NCI-H128 (cell line): Measurements from ENCODE around the gene FNBP1.
A peak's percentile ranks its signal among the peaks of the same experiment; 100 is the strongest.
"Not testable (repeated sequence)": the region's sequence is repeated elsewhere in the genome, so short reads cannot be mapped to it uniquely, and the experiment has no call there.

Experiments used
- DNase-seq: peaks from one replicate; lab custom pipeline; 2025; ENCODE audit not compliant: unreplicated experiment; lab: John Stamatoyannopoulos, UW

The FNBP1 gene

GRCh38 chr9:129895376-129896268, 147.4 kb downstream of the FNBP1 start:
- DNase-seq, result no peak

- no peak for DNase-seq
Measured at GRCh38 chr9:129894120-129894823, 148.7 kb downstream of the FNBP1 start.

- DNase-seq, result no peak
Measured at GRCh38 chr9:129891569-129891968, 151.4 kb downstream of the FNBP1 start.

DNA sequence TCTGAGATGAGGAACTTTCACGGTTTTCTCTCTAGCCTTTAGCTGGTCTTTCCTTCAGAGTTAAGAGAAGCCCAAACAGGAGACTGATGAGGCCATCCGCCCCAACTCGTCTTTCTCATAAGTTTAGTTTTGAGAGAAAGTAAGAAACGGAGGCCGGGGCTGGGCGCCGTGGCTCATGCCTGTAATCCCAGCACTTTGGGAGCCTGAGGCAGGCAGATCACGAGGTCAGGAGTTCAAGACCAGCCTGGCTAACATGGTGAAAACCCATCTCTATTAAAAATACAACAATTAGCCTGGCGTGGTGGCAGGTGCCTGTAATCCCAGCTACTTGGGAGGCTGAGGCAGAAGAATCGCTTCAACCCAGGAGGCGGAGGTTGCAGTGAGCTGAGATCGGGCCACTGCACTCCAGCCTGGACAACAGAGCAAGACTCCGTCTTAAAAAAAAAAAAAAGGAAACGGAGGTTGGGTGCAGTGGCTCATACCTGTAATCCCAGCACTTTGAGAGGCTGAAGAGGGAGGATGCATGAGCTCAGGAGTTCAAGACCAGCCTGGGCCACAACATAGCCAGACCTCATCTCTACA, 152.2 kb downstream of the FNBP1 start:
- not testable (repeated sequence) for DNase-seq

- no peak for DNase-seq
Measured at GRCh38 chr9:129889941-129890717, 152.9 kb downstream of the FNBP1 start.

DNA sequence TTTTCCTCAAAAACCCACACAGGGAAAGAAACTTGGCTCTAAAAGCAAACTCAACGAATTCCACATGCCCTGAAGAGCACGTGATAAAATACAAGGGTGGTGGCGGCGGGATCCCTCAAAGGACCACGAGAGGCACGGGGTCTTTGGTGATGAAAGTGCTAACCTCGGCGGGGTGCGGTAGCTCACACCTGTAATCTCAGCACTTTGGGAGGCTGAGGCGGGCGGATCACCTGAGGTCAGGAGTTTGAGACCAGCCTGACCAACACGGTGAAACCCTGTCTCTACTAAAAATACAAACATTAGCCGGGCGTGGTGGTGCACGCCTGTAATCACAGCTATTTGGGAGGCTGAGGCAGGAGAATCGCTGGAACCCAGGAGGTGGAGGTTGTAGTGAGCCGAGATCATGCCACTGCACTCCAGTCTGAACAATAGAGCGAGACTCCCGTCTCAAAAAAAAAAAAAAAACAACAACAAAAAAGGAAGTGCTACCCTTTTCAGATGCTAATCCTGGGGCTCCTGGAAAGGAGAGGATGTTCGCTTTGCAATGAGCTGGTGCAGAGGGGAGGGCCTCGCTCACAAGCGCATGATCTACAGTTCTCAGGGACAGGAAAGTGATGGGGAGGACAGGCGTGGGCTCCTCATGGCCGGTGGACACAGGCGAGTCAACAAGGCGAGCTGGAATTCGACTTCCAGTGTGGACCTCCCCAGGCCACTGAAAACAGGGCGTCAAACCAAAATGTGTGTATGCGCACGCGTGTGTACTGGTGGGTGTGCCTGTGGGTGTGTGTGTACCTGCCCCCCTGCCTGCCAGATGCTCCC, 153.7 kb downstream of the FNBP1 start:
- DNase-seq, result no peak

GRCh38 chr9:129888293-129889121, 154.5 kb downstream of the FNBP1 start:
- DNase-seq, result no peak

DNA sequence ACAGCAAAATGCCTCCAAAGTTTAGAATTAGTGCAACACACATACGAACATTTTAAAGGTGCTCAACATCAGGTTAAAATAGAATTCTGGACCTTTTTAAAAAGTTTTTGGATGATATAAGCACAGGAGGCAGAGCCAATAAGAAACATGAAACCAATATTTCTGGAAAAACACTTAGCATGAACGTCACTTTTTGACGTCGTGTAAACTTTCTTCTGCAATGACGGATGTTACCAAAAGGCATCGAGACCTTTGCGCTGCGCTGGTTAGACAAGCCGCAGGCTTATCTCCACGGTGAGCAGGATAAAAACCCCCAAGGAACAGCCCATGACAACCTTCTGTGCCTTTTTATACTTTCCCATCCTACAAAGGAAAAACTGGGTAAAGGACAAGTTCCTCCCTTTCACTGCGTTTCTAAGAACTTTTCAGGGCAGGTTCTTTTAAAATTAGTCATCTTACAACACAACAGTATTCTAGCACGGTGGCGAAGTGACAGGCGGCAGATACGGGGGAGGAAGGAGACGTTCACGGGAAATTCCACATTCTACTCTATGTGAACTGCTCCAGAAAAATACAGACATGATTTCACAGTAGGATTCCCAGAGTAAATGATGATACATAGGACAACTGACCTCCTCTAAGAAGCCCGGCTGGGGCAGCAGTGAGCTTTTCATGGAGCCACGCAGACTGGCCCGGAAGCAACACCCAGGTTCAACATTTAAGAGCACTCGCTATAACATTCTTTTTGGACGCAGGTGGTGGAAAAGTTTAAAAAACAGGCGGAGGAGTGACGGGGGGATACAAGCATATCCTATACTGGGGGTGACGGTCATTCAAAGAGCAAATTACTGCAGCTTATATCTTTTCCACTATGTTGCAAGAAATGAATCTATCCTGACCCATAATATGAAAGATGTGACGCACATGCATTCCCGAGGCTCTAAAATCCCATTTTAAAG, 155.4 kb downstream of the FNBP1 start:
- DNase-seq, result no peak

DNA sequence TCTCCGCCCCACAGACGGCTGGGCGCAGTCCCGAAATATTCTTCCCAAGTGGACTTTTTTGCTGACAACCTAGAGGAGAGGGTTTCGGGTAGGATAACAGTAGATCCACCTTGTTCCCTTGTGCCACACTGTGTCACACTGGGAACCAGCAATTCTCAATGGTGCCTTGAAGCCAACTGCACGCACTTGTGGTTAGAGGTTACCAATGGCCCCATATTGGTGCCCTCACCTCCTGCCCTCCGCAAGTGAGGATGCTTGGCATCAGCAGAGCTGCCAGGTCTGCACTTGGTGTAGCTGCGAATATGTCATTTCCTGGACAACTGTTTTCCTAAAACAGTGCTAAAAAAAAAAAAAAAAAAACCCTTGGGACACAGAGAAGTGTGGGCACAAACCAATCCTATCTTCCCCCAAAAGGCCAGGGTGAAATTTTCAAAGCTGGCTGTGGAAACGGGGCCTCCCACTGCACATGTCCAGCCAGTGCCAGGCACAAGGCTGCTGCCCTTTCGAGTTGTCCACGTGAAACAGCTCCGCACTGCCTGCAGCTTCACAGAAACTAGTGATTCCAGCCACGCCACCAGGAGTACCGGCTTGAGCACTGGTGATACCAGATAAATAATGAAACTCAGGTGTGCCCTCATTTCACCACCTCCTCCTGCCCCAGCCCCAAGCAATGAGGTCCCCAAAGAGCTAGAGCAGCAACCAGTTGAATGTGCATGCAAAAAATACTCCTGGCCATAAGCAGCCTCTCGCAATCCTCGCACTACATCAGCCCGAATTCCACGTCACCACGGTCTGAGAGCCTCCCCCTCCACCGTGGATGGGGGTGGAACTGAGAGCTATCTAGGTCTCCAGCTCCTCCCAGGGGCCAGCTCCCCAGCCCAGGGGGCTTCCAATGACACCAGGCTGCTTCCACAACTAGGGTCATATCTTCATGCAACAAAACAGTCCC, 156.5 kb downstream of the FNBP1 start:
- DNase-seq, result no peak

GRCh38 chr9:129885670-129886106, 157.3 kb downstream of the FNBP1 start:
- peak; percentile 22 for DNase-seq

DNA sequence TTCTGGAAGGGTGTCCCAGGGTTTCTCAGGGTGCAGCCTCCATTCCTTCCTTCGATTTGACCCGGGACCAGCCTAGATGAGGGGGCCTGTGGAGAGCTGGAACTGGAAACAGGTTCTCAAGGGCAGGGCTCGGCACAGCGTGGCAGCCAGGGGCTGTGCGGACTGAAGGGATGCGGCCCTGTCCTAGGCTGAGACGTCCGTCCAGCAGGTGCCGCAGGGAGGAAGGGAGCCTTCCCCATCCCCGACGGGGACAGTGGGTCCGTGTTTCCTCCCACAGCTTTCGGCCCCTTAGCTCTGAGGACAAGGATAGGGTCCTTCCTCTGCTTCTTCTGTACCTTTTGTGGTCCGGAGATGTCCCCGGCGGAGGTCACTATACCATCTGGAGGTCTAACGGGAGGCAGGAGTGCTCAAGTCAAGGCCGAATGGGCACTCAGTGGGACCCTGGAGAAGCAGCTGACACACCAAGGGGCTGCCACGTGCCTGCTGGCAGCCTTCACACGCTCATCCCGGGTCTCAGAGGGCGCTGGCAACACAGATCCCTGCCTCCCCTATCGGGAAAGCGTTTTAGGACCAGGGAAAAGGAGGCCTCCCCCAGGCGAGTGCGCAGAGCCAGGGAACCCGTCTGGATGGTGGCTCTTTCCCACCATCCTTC, 157.8 kb downstream of the FNBP1 start:
- no peak for DNase-seq

- peak; percentile 86 for DNase-seq
Measured at GRCh38 chr9:129884220-129885017, 158.6 kb downstream of the FNBP1 start.

- DNase-seq, result no peak
Measured at GRCh38 chr9:129881547-129882324, 161.3 kb downstream of the FNBP1 start.

DNA sequence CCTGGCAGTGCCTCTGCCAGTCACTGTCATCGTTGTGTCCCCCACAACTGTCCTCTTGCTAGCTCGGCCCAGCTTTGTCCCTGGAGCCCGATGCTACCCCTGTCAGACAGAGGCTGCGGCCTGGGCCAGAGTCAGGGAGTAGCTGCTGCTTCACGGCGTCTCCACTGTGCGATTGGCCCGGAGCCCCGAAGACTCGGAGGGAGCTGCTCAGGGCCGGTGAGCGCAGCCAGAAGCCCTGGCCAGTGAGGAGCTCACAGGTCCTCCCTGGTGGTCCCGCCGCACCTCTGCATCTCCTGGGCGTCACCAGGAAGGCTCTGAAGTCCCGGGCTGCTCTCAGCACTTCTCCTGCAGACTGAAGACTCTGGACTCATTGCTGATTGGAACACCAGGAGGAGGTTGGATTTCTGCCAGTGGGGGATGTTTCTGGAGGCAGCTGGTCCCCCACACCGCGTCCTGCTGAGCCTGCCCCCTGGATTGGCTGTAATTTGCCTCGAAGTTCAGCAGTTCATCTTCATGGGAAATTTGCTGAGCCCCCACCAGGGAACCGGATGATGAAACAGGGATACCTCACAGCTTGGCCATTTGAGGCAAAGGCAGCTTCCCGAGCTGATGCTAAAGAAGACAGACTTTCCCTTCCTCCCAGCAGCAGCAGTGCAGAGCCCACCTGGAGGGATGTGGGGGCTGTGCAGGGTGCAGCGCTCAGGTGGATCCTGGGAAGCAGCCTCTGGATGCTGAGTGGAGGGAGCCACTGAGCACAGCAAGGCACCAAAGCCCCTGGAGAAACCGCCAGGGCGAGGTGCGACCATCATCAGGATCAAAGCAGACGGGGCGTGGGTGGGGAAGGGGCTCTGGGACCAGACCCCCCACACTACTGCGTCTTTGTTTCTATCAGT, 162.1 kb downstream of the FNBP1 start:
- no peak for DNase-seq
